Epidermal melanocyte (primary cell): ENCODE results near the gene ART4.

Source experiments
- DNase-seq: peaks from one replicate; pipeline ENCODE4 v3.0.0; 2011; ENCODE audit warnings: low spot score; ENCODE audit not compliant: insufficient read length

The ART4 gene

GRCh38 chr12:14850929-14851663 is 7.8 kb upstream of the ART4 start:
- no peak for DNase-seq

- no peak for DNase-seq
Observed at GRCh38 chr12:14849661-14850060, 6.3 kb upstream of the ART4 start.

GRCh38 chr12:14846876-14847580 is 3.7 kb upstream of the ART4 start:
- DNase-seq: no peak

DNA sequence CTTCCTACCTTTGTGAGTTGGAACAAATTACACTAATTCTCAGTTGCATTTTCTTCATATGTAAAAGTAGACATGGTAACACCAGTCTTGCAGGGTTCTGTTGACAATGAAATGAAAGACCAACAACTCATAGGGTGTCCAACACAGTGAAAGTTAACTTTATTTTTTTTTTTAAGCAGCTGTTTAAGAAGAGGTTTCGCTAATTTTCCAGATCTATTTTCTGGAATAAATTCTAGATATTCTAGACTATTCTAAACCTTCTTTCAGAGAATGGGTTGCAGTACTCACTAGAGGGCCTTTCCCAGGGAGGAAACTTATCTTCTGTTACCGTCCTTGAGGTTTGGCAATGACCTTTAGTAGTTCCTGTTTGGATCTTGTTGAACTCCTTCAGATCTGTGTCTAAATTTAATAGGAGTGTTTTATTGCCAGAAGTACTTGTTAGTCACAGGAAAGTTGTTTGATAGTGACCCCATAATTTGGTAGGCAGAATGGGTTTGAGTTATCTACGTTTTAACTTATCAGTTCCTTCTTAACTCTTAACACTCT is 2.8 kb upstream of the ART4 start:
- no peak for DNase-seq

GRCh38 chr12:14845350-14845750 is 2.0 kb upstream of the ART4 start:
- DNase-seq: peak; percentile 69

GRCh38 chr12:14844401-14844800 is 1.1 kb upstream of the ART4 start:
- no peak for DNase-seq

DNA sequence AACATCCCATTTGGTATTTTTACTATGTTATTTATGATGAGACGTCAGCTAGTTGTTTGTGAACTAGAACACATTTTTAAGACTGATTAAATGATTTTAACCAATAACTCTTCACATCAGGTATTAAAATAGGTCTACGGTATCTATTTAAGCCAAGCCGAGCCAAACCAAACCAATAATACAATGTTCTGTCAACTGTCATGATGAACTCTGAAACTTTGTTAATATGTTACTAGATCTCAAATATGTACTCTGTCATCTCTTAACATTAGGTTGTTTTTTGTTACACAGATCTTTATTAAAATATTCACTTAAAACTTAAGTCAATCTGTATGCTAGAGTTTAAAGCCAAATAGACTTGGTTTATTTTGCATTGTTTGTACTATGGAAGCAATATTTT is 1.0 kb downstream of the ART4 start:
- no peak for DNase-seq

GRCh38 chr12:14841761-14842160 is 1.6 kb downstream of the ART4 start:
- no peak for DNase-seq

DNA sequence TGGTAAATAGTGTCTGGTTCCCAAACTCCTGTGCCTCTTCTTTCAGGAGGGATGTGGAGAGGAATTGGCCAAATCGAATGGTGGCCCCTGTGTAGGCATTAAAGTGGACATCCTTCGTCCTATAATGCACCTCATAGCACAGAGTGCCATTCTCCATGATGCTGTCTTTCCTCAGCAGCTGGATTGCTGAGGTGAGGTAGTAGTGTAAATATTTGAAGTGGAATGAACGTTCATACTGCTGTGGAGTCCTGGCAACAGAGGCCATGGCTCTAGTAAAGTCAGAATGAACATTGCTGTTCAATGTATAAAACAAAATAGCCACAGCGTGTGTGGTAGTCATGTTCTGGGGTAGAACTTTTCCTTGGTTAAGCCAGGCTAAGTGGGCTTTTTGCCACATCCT is 2.7 kb downstream of the ART4 start:
- no peak for DNase-seq

DNA sequence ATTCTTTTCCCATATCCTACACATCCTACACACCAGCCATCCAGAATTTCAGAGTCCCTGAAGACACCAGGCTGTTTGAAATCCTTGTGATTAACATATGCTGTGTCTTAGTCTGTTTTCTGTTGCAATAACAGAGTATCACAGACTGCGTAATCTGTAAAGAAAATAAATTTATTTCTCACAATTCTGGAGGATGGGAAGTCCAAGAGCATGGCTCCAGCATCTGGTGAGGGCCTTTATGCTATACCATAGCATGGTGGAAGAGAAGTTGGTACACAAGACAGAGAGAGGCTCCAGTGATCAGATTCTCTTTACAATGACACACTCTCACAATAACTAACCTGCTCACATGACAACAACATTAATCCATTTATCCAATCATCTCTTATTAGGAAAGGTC is 4.1 kb downstream of the ART4 start:
- DNase-seq: no peak

GRCh38 chr12:14836336-14837210 is 6.8 kb downstream of the ART4 start:
- DNase-seq: no peak

DNA sequence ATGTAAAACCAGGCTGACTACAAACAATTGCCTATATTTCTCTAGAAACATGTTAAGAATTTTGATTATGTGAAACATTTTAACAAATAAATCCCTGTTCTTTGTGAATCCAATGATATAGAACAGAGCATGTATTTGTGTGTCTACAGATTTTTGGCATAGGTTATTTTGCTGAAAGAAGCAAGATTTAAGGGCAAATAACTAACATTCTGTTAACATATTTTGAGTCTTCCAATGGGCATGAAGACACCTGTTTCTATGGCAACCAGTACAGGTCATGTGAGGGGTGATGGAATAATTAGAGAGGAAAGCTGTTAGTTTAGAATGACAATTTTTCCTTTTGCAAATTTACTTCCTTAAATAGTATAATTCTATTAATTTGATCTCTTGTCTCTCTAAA is 8.8 kb downstream of the ART4 start:
- DNase-seq: no peak

DNA sequence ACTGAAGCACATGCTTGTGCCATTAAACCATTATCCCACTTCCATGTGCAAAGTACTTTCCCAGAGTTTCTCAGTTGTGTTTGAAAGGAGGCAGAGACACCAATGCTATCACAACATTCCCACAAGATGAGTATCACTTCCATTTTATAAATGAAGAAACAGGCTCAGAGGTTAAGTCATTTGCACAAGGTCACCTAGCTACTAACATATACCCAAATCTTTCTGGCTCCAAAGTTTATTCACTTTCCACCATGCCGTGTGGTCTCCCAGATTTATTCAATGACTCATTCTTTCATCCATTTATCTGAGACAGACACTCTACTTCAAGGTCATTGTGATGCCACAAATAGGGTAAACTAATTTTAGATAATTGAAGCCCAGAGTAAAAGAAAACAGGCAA is 9.4 kb downstream of the ART4 start:
- DNase-seq: no peak

DNA sequence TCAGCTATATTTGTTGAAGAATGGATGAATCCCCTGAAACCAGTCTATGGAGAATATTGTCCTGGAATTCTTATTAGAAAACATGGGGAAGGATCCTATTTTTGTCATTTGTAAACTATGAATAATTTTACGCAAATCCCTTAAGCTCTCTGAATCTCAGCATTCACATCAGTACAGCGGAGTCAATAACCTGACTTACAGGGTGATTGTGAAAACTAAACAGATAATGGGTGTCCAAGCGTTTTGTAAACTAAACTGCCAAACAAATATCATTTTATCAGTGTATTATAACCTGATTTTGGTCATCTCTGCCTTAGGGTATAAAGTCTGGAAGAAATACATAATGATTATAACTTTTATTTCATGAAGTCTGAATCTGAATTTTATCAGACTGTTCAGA is 10.0 kb downstream of the ART4 start:
- DNase-seq: no peak

GRCh38 chr12:14828892-14829291 is 14.4 kb downstream of the ART4 start:
- DNase-seq: peak; percentile 23

- DNase-seq: no peak
Observed at GRCh38 chr12:14827043-14827442, 16.3 kb downstream of the ART4 start.

DNA sequence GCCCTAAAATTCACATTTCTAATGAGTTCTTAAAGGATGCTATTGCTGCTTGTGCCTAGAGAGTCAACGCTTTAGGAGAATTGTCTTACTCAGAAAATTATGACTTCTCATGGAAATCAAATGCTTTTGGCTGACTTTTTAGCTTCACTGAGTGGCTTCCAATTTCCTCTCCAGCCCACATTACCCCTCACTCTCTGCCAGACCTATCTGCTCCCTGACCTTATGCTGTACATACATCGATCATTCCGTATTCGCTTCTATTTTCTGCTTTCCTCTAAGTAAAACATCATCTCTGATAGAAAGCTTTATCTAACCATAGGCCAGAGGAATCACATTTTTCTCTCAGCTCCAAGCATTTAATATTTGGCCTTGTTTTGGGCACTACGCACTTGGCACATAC is 16.8 kb downstream of the ART4 start:
- DNase-seq: no peak

- DNase-seq: no peak
Observed at GRCh38 chr12:14825256-14825655, 18.1 kb downstream of the ART4 start.

- DNase-seq: no peak
Observed at GRCh38 chr12:14824012-14824634, 19.2 kb downstream of the ART4 start.

GRCh38 chr12:14814014-14814413 is 29.3 kb downstream of the ART4 start, which contains the start of gene SMCO3:
Gene SMCO3, minus strand, starts transcription at chr12:14814182. Its CDS starts 7,502 bp downstream, at chr12:14806680.
- DNase-seq: no peak

DNA sequence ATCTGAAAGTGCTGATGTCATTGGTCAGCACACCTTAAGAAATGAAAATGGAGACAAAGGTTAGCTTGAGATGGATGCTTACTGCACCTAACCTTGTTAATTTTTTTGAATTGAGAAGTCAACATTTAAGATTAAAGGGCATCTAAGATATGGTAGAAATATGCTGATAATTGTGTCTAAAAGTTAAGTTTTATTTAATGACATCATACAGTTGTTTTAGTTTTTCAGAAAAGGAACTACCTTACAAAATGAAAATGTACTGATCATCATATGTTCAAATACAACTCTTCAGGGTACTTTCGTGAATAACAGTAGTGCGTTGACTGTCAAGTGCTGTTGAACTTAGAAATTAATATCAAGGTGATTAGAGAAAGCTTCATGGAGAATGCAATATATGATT is 31.8 kb downstream of the ART4 start:
- no peak for DNase-seq
